ENCODE measurements around the gene UNC45B.
"Not testable (repeated sequence)": the region's sequence is repeated elsewhere in the genome, so short reads cannot be mapped to it uniquely, and the experiment has no call there.

UNC45B gene

DNA sequence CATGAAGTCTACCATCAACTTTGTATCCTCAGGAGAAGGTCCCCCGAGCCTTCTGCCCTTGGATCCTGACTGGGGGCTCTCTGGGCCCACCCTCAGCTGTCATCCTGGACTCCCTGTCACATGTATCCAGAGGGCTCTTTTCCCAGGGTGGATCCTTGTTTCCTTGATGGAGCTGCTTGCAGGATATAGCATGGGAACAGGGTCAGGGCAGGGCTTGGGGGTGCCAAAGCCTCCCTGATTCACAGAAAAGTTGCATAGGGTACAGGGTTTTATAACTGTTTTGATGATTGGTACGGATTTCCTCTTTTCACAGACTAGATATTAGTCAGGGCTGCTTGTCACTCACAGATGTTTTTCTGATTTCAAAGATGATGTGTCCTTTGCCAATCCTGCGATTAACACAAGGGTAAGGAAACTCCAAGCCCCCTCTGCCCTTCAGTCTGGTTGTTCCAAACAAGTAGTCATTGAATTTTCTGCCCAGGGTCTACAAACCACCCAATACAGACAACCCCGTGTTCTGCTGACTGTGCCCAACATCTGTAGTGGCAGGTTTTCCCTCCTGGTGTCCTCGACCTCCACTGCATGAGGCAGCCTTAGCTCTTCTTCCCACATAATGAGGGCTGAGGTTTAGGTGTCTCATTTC lies 67.1 kb downstream of the UNC45B start:
- no peak for DNase-seq (ENCODE audit: low spot score)

DNA sequence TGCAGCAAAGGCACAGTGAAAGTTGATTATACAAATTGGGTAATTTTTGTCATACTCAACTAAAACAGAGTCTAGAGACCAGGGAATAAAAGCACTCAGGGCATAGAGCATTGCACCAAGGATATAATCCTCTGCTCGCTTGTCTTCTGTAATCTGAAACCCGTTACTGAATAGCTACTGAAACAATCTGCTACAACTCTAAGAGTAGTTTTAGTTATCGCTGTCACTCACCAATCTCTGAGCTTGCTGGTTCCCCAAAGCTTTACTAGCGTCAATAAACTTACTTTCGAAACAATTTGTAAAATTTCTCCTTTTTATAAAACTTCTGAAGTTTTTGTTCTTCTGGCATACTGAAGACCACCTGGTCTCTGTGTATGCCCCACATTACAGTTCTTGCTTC lies 69.5 kb downstream of the UNC45B start:
- no peak for DNase-seq (ENCODE audit: low spot score)

DNA sequence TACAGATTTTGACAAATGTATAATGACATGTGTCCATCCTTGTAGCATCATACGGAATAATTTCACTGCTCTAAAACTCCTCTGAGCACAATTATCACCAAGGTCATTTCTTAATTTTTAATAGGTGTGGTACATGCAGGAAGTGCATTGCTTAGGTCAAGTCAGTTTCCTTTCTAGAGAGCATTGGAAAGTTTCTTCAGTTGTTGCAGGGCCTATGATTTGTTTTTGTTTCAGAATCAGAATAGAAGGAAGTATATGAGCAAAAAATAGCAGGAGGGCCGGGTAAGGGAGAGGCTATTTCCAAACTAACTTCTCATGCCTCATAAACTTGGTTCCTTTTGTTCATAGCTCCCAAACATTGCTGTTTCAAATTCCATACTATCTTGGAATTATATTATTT lies 71.3 kb downstream of the UNC45B start:
- no peak for DNase-seq (ENCODE audit: low spot score)

DNA sequence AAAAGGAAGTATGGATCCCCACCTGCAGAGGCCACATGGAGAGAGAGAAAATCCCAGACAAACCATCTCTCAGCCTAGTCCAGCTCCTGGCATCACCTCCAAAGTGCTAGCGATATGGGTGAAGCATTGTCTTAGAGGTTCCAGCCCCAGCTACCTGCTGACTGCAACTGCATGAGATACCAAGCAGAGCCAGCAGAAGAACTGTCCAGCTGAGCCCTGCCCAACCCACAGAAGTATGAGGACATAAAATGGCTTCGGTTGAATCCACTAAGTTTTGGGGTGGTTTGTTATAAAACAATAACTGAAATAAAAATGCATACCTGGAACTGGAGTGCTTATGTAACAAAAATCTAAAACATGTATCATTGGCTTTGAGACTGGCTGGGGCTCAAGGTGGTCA lies 74.8 kb downstream of the UNC45B start:
- DNase-seq (ENCODE audit: low spot score) = no peak

DNA sequence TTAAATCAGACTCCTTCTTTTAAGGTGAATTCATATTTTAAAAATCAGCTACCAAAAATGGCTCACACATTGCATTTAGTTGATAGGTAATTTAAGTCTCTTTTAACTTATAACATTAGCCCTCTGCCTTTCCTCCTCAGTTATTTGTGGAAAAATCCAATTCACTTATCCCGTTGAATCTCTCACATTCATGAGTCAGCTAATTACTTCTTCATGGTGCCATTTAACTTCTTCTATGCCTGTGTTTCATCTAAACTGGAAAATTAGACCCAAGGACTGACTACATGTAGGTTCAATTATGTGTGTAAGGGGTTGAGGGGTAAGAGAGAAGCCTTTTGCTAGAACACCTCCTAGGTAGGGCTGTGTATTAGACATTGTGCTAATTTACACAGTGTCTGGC lies 76.8 kb downstream of the UNC45B start:
- no peak for DNase-seq (ENCODE audit: low spot score)

DNA sequence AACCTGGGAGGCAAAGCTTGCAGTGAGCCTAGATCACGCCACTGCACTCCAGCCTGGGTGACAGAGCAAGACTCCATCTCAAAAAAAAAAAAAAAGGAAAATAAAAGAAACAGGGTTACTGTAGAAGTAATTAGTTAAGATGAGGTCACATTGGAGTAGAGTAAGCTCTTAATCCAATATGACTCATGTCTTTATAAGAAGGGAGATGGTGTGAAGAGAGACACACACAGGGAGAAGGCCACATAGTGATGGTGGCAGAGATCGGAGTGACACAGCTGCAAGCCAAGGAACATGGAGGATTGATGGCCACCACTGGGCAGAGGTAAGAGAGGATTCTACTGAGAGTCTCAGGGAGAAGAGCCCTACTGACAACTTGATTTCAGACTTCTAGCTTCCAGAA lies 79.9 kb downstream of the UNC45B start:
- DNase-seq (ENCODE audit: low spot score) = no peak

DNA sequence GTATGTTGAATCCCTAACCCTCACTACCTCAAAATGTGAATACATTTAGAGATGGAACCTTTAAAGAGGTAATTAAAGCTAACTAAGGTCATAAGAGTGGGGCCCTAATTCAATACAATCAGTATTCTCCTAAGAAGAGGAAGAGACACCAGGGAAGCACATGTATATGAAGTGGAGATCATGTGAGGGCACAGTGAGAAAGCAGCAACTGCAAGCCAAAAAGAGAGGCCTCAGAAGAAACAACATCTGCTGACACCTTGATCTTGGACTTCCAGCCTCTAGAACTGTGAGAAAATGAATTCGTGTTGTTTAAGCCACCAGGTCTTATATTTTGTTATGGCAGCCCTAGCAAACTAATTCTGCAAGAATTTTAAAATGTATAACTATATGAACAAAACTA lies 82.0 kb downstream of the UNC45B start:
- DNase-seq (ENCODE audit: low spot score) = no peak

DNA sequence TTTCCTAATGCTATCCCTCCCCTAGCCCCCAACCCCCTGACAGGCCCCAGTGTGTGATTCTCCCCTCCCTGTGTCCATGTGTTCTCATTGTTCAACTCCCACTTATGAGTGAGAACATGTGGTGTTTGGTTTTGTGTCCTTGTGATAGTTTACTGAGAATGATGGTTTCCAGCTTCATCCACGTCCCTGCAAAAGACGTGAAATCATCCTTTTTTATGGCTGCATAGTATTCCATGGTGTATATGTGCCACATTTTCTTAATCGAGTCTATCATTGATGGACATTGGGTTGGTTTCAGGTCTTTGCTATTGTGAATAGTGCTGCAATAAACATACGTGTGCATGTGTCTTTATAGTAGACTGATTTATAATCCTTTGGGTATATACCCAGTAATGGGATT lies 86.7 kb downstream of the UNC45B start:
- not testable (repeated sequence) for DNase-seq (ENCODE audit: low spot score)

DNA sequence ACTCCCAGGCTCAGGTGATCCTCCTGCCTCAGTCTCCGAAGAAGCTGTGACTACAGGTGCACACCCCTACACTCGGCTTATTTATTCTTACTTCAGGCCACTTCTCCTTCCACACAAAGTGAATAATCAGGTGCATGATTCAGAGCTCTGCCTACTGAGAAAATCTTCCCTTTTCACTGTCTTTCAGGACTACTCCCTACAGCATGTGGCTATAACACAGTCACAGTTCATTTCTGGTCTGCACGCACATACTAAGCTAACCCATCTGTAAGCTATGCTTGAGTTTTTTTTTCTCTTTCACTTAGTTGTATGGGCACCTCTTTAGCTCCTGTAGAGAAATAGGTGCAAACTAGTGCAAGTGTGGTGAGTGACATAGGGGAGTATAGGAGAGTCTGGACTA lies 87.7 kb downstream of the UNC45B start:
- no peak for DNase-seq (ENCODE audit: low spot score)

DNA sequence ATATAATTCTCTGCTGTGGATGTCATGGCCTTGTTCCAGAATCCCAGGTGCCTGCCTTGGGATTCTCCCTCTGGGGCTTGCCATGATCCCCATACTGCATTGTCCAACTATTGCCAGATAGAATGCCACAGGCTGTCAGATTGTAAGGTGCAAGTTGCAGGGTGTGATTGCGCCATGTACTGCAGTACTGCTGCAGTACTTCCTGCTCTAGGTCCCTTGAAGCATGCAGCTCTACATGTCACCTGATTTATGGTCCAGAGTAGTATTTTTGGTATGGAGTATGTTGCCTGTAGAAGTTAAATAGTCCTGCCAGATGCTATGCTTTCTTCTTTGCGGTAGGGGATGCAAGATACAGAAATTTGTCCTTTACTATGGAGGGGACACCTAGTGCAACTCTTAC lies 88.3 kb downstream of the UNC45B start:
- DNase-seq (ENCODE audit: low spot score) = no peak

DNA sequence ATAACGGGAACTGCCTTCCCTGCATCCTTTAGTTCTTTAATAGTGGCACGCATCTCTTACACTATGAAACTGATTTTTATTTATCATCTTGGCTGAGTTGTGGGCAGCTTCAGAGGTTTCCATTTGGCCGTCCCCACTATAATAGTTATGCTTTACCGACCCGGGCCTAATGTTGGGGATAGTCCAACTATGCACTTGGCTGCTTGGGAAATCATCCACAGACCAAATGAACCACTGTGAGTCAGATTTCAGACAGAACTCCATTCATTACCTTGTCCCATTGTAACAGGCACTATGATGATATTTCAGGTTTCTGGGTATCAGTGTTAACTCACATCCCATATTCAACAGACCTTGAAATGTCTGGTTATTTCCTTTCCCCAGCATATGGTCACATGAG lies 89.2 kb downstream of the UNC45B start:
- no peak for DNase-seq (ENCODE audit: low spot score)

DNA sequence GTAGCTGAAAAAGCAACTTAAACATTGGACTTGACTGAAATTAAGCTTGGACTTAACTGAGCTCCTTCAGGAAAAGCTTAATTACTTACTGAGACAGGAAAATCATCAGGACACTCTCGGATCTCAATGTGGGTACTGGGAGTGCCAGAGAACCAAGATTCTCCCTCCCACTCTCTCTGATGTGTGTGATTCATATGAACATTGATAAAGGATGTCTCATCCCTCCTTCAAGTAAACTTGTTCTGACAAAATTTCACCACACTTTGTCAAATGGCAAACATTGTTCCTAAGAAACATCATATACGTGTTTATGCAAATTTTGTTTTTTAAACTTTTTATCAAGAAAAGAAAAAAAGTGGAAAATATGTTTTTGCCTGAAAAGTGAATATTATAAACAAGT lies 91.2 kb downstream of the UNC45B start:
- DNase-seq (ENCODE audit: low spot score) = no peak

All from ecto neural progenitor cell (in vitro differentiated cells).